ENCODE results near the gene TCIRG1. TPM values are rescaled to one million over a fixed set of nuclear protein-coding genes. Genes with fewer than 3 reads are reported as not detected.

Gene TCIRG1, protein sequence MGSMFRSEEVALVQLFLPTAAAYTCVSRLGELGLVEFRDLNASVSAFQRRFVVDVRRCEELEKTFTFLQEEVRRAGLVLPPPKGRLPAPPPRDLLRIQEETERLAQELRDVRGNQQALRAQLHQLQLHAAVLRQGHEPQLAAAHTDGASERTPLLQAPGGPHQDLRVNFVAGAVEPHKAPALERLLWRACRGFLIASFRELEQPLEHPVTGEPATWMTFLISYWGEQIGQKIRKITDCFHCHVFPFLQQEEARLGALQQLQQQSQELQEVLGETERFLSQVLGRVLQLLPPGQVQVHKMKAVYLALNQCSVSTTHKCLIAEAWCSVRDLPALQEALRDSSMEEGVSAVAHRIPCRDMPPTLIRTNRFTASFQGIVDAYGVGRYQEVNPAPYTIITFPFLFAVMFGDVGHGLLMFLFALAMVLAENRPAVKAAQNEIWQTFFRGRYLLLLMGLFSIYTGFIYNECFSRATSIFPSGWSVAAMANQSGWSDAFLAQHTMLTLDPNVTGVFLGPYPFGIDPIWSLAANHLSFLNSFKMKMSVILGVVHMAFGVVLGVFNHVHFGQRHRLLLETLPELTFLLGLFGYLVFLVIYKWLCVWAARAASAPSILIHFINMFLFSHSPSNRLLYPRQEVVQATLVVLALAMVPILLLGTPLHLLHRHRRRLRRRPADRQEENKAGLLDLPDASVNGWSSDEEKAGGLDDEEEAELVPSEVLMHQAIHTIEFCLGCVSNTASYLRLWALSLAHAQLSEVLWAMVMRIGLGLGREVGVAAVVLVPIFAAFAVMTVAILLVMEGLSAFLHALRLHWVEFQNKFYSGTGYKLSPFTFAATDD
- 52.3 and 54.9 TPM in 2 replicates for total RNA-seq (ENCODE audit: low replicate concordance)

DNA sequence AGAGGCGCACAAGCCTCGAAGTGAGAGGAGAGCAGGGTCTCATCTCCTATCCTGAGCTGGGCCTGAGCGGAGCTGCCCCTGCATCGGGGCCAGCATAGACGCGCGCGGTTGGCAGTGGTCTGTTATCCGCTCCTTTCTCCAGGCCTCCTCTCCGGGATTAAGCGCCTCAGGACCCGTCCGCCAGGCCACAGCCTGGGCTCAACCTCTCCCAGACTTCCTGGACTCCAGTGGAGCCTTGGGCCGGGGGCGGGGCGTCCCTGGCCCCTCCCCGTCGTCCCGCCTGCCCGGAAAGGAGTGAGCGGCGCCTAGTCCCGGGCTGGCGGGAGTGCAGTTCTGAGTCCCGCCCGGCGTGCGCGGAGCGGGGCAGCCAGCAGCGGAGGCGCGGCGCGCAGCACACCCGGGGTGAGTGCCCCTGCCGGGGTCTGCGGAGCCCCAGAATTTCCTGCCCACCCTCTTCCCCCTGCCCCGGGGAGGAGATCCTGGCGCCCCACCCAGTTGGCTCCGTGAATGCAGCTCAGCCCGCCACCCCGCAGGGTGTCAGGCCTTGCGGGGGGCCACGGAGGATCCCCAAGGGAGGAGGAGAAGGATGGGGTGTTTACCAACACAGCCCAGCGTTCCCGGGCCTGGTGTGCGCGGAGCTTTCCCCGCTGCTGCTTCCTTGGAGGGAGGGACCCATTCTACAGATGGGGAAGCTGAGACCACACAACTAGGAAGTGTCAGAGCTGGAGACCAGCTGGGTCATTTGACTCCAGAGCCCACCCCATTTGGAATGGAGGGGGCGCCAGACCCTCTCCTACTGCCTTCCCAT, at the start of gene TCIRG1:
Gene TCIRG1 (plus strand): TSS at position 308 of the 808 bp plus-strand sequence. CDS start 2,247 bp downstream, outside the sequence.

DNA sequence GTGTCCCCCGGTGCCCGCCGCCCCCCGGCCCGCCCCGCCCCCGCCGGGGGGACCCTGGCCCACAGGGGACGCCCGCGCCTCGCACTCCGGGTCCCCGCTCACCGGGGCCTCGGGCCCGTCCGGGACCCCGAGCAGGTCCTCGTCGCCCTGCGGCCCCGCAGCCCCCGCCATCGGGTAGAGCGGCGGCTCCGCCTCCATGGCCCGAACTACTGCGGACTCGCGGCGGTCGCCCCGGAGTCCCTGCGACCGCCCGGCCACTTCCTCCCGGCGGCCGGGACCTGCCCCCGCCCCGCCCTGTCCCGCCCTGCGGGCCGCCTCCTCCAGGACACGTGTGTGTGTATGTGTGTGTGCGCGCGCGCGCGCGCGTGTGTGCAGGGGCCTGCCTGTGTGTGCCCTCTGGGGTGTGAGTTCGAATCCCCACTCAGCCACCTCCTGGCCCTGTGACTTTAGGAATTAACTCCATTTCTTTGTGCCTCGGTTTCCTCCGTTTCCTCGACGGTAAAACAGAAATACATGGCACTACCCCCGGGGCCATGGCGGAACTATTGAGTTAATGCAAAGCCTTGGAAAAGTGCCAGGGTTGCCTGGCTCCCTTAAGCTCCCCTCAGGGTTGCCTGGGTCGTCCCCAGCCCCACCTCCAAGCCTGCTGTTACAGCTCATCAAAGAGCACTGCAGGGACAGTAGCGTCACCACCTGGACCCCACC, 34.8 kb upstream of the TCIRG1 start, which contains the start of gene UNC93B1:
Gene UNC93B1 (minus strand): TSS at position 252 of the 705 bp plus-strand sequence. CDS start 54 bp downstream, at position 198.

DNA sequence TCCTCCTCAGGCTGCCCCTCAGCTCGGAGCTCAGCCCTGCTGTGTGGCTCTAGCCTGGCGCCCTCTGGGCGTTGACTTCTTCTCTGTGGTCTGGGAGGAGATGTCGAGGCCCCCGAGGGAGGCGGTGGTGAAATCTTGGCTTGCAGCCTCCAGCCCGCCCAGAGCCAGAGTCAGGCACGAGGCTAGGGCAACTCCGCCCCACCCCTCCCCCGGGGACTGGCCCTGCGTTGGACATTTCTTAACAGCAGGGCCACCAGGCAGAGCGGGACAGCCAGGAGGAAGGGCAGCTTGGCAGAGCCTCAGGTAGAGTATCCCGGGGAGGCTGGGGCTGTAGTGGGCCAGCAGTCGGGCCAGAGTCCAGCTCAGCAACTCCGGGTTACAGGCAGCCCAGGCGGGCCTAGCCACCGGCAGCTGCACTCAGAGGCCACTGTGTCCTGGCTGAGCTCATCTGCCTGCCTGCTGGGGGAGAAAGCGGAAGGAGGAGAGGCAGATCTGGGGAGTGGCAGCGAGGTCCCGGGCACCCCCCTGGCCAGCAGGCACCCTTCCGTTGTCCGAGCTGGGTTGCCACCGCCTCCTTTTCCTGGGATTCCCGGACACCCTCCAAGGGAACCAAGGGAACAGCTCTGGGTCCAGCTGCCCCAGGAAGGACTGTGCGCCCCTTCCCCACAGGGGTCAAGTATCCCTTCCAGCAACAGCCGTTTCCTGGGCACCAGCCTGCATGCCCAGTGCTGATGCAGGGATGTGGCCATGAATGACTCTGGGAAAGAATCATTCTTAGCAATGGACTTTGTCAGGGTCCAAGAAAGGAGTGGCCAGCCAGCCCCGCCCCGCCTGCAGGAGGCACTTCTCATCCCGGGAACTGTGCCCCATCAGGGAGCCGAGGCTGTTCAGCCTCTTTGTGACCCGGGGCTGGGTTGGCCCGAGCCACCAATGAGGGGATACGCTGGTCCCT, 28.5 kb upstream of the TCIRG1 start, which contains the start of gene ALDH3B1:
Gene ALDH3B1 (plus strand): TSS at position 238 of the 952 bp plus-strand sequence. CDS start 4,971 bp downstream, outside the sequence.

DNA sequence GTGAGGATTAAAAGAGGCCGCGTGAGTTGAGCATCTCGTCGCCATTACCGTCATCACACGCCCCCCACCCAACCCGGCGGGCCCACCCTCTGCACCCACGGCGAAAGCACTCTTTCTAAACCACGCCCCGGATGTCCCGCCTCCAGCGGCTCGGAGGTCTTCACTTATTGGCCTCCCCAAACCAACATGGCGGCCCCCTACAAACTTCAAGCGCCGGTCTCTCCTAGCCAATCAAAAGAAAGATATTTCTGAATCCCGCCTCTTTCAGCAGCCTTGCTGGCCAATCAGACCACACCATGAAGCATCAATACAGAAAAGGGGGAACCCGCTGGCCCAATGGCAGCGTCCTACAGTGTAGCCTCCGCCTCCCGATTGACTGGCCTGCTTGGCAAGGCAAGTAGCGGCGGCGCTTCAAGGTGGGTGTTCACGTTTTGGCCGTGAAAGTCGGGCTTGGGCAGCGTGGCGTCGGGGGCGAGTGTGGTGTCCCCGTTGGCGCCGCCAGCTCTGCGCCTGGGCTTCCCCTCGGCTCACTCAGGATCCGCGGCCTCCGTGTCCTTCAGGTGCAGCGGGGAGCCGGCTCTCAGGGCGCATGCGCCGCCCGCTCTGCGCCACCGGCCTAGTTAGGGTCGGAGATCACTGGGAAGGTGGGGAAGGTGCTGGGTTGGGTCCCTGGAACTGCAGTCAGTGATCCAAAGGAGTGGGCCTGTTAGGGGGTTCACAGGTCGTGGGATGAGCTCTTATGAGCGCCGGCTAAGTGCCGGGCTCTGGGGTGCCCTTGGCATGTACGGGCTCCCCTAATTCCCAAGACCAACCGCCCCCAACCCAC, 8.3 kb upstream of the TCIRG1 start, which contains the start of gene NDUFS8:
Gene NDUFS8 (plus strand): TSS at position 364 of the 826 bp plus-strand sequence. CDS start 1,471 bp downstream, outside the sequence.

Other genes starting within 250 kb of the TCIRG1 start
- 18.6 and 54.1 TPM in 2 replicates for gene UNC93B1, start 34.9 kb upstream of the TCIRG1 start, total RNA-seq (ENCODE audit: low replicate concordance)
- gene ALDH3B1, start 28.7 kb upstream of the TCIRG1 start, total RNA-seq (ENCODE audit: low replicate concordance), result 18.6 and 32.2 TPM in 2 replicates
- 96.2 and 149 TPM in 2 replicates for gene NDUFS8, start 8.3 kb upstream of the TCIRG1 start, total RNA-seq (ENCODE audit: low replicate concordance)
- 7.1 and 8.3 TPM in 2 replicates for gene CHKA, start 82.4 kb downstream of the TCIRG1 start, total RNA-seq (ENCODE audit: low replicate concordance)
- 23.4 and 23.5 TPM in 2 replicates for gene KMT5B, start 174.3 kb downstream of the TCIRG1 start, total RNA-seq (ENCODE audit: low replicate concordance)
- gene C11orf24, start 232.9 kb downstream of the TCIRG1 start, total RNA-seq (ENCODE audit: low replicate concordance), result 12.1 and 28.5 TPM in 2 replicates